HG03064 (cell line): ENCODE measurements around the gene ANXA8L1.
"Not testable (repeated sequence)": the region's sequence is repeated elsewhere in the genome, so short reads cannot be mapped to it uniquely, and the experiment has no call there.

Experiments used
- ATAC-seq: cut with Tn5 transposase; IDR thresholded peaks from one replicate; pipeline ENCODE4 v1.9.1; 2021; ENCODE audit warnings: low read depth; ENCODE audit not compliant: unreplicated experiment

Gene ANXA8L1

DNA sequence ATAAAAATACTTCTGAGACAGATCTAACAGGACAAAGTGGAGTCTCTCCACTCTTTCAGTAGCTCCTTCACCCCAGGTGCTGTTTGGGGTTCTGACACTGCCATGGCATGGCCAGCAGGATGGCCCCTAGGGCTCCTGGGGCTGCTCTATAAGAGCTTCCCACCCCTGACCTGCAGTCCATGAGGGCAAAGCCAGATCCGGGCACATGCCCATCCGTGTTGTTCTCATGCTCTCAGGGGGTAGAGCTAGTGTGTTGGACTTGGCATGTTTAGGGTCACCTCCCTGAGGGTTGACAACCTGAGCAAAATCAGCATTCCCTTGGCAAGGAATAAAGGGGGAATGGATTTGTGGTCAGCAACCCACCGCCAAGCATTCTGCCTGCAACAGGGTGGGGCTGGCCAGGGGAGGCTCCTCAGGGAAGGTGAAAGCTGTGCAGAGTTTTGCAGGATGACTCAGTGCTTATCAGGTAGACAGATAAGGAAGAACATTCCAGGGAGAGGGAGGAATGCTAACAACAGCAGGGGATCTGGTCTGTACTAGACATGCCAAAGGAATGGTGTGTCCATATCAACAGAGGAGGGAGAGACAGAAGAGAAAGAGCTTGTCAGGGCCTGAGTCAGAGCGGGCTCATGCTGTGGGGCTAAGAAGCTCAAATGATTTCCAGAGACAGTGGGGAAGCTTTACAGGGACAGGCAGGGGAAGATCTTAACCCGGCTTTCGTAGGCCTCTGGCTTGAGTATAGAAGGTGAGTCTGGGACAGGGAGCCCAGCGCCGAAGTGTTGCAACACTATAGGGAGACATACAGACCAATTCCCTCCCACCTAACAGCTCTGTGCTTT is 21.1 kb downstream of the ANXA8L1 start:
- ATAC-seq = not testable (repeated sequence)

- not testable (repeated sequence) for ATAC-seq
Measured at GRCh38 chr10:46397767-46398166, 22.2 kb downstream of the ANXA8L1 start.

- not testable (repeated sequence) for ATAC-seq
Measured at GRCh38 chr10:46398212-46398886, 22.8 kb downstream of the ANXA8L1 start.

DNA sequence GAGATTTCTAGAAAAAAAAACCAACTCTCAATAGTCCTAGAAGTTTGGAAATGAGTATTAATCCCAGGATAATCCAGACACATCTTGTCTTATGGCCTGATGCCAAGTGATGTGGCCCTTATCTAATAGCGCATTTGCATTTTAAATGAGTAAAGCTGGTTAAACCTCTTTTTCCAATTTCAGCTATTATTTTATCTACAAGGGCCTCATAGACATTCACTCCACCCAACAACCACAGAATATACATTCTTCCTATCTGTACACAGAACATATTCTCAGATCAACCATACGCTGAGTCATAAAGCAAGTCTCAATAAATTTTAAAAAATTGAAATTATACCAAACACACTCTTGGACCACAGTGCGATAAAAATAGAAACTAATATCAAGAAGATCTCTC is 34.0 kb downstream of the ANXA8L1 start:
- not testable (repeated sequence) for ATAC-seq

DNA sequence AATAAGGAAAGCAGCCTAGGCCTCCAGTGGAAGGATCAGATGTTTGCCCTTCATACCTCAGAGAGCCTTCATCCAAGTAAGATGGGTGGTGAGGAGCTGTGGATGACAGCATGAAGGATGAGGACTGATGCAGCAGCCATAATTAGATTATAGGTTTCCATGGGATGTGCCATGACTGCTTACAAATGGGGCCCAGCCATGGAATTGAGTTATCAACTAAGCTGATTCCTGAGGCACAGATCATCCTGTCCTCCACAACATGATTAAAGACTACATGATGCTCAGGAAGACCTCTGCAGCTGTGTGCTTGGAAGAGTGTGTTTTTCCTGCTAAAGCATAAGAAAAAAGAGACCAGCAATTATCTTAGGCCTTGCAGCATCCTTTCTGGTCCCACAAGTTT is 35.5 kb downstream of the ANXA8L1 start:
- ATAC-seq = not testable (repeated sequence)

DNA sequence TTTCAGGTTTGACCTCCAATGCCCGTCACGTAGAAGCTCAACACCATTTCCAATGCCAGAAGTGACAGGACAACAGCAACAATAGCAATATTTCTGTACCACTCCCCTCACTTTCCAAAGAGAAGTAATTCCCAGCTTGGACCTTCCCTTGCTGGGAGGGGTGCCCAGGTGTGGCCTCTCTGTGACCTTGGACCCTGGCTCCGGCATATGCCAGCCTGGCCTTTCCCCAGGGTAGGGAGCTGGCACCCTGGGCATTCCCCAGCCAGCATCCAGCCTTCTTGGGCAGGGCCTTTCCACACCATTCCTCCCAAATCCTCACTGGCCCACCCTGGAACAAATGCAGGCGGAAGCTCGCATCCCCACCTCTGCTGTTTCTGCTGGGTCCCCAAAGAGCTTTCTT is 37.1 kb downstream of the ANXA8L1 start:
- ATAC-seq = not testable (repeated sequence)

DNA sequence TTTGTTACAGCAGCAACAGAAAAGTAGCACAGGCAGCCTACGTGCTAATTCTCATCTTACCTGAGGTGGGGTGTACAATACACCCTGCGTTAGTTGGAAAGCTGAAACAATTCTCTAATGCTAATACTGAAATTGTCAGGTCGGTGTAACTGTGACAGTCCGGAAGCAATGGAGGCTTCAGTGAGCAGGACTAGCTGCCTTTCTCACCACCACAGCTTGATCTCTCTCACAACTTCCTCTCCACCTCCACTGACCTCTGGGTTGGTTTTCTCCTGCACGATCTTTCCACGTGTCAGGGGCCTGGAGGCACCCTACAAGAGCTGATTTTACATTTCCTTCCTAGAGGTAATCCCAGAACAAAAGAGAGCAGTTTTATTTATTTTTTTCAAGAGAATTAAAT is 39.7 kb downstream of the ANXA8L1 start:
- peak; percentile 85 for ATAC-seq

DNA sequence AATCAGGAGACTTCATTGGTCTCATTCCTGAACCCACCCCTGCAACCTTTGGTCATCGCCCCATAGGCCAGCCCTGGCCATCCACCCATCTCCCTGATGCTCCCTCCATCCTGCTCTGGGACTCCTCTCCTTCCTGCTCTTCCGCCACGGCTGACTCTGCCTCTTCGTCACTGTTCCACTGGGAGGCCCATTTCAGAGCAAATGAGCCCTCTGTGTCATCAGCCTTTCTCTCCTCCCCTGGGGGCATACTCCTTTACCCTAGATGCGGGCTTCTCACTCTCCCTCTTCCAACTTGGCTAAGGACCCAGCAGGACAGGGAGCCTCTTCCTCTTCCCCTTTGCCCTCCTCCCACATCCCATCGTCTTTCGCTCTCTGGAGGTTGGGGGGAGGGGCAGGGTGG is 42.7 kb downstream of the ANXA8L1 start:
- not testable (repeated sequence) for ATAC-seq

- ATAC-seq = not testable (repeated sequence)
Measured at GRCh38 chr10:46419570-46420379, 44.2 kb downstream of the ANXA8L1 start.

DNA sequence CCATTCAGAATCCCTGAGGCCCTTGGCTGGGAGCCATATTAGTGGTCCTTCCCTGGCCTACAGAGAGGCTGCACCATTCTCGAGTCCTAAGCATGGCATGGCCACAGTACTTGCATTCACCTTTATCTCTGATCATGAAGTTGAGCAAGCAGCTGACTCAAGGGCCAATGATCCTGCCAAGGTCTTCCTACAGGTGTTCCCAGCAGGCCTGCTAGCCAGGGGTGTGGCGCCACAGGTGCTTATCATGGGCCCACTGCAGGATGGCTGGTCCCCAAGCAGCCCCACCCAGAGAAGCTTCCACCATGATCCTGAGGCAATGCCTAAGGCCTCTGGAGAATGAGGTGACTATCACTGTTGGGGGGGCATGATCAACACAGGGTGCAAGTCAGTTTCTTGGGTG is 48.0 kb downstream of the ANXA8L1 start:
- not testable (repeated sequence) for ATAC-seq

GRCh38 chr10:46440942-46441341 is 65.4 kb downstream of the ANXA8L1 start:
- not testable (repeated sequence) for ATAC-seq
